GM21526 (cell line): Measurements from ENCODE around the gene ANP32E.
A peak's percentile ranks its signal among the peaks of the same experiment; 100 is the strongest.
"Not testable (repeated sequence)": the region's sequence is repeated elsewhere in the genome, so short reads cannot be mapped to it uniquely, and the experiment has no call there.

ENCODE experiments used
- ATAC-seq: cut with Tn5 transposase; IDR thresholded peaks from one replicate; pipeline ENCODE4 v1.9.1; 2021; ENCODE audit warnings: moderate library complexity; ENCODE audit not compliant: unreplicated experiment, low FRiP score

ANP32E gene

GRCh38 chr1:150214099-150214756 is 21.7 kb downstream of the ANP32E start:
- not testable (repeated sequence) for ATAC-seq

- ATAC-seq: peak; percentile 86
Measured at GRCh38 chr1:150213170-150214098, 22.5 kb downstream of the ANP32E start.

- no peak for ATAC-seq
Measured at GRCh38 chr1:150212070-150212469, 23.8 kb downstream of the ANP32E start.

- no peak for ATAC-seq
Measured at GRCh38 chr1:150210706-150211105, 25.2 kb downstream of the ANP32E start.

GRCh38 chr1:150210091-150210490 is 25.8 kb downstream of the ANP32E start:
- no peak for ATAC-seq

- ATAC-seq: not testable (repeated sequence)
Measured at GRCh38 chr1:150208460-150208859, 27.5 kb downstream of the ANP32E start.

GRCh38 chr1:150207281-150207971 is 28.5 kb downstream of the ANP32E start:
- ATAC-seq: no peak

GRCh38 chr1:150196417-150196816 is 39.5 kb downstream of the ANP32E start:
- ATAC-seq: no peak

GRCh38 chr1:150194381-150195031 is 41.4 kb downstream of the ANP32E start:
- no peak for ATAC-seq

- no peak for ATAC-seq
Measured at GRCh38 chr1:150192012-150192411, 43.9 kb downstream of the ANP32E start.

GRCh38 chr1:150187560-150187931 is 48.4 kb downstream of the ANP32E start:
- ATAC-seq: no peak

- ATAC-seq: no peak
Measured at GRCh38 chr1:150186789-150187559, 48.9 kb downstream of the ANP32E start.

- not testable (repeated sequence) for ATAC-seq
Measured at GRCh38 chr1:150186438-150186788, 49.5 kb downstream of the ANP32E start.

GRCh38 chr1:150185481-150185880 is 50.4 kb downstream of the ANP32E start:
- no peak for ATAC-seq

- ATAC-seq: no peak
Measured at GRCh38 chr1:150183061-150183460, 52.9 kb downstream of the ANP32E start.

GRCh38 chr1:150182247-150182646 is 53.7 kb downstream of the ANP32E start:
- no peak for ATAC-seq

GRCh38 chr1:150180474-150180873 is 55.4 kb downstream of the ANP32E start:
- no peak for ATAC-seq

- ATAC-seq: no peak
Measured at GRCh38 chr1:150179867-150180266, 56.0 kb downstream of the ANP32E start.

GRCh38 chr1:150178548-150178947 is 57.4 kb downstream of the ANP32E start:
- ATAC-seq: no peak

- no peak for ATAC-seq
Measured at GRCh38 chr1:150176593-150176992, 59.3 kb downstream of the ANP32E start.
